Measurements from ENCODE around the gene IL22.

The IL22 gene

DNA sequence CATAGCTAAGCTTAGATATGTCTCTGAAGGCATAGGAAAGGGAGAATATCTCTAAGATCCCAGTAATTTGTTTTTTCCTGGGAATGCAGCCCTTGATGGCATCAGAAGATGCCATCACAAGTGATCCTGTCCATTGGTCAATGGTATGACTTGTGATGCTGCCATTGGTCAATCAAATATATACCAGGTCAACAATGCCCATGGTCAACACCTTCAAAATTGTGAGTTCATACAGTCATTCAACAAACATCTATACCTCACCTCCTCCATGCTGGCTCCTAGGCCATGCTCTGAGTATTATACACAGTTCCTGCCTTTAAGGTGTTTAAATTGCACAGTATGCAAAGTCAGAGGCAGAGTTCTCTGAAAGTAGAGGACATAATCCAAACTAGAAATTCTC, 19.3 kb upstream of the IL22 start:
- TF ChIP-seq, protein P1, sequence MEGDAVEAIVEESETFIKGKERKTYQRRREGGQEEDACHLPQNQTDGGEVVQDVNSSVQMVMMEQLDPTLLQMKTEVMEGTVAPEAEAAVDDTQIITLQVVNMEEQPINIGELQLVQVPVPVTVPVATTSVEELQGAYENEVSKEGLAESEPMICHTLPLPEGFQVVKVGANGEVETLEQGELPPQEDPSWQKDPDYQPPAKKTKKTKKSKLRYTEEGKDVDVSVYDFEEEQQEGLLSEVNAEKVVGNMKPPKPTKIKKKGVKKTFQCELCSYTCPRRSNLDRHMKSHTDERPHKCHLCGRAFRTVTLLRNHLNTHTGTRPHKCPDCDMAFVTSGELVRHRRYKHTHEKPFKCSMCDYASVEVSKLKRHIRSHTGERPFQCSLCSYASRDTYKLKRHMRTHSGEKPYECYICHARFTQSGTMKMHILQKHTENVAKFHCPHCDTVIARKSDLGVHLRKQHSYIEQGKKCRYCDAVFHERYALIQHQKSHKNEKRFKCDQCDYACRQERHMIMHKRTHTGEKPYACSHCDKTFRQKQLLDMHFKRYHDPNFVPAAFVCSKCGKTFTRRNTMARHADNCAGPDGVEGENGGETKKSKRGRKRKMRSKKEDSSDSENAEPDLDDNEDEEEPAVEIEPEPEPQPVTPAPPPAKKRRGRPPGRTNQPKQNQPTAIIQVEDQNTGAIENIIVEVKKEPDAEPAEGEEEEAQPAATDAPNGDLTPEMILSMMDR (IDR thresholded peaks at IDR 0.05; ENCODE audit: low read depth, low read length), result no peak
- no peak overlapping the region for H3K4me3 ChIP-seq (ENCODE audit: low read depth, low read length)

DNA sequence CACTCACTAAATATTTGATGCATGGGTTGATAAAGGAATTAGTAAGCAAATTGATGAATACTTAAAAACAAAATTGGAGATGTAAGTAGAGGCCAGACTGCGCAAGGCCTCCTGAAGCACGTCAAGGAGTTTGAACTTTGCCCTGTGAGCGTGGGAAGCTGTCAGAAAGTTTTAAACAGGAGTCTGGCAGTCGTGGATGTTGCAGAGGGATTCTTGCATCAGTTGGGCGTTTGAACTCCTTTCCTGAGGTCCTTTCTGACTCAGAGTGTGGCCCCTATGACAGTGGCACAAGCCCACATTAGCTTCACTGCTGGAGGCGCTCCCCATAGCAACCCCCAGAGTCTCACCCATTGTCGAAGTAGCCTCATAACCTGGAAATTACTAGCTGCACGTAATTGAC, 17.9 kb upstream of the IL22 start:
- TF ChIP-seq, protein P1 (IDR thresholded peaks at IDR 0.05; ENCODE audit: low read depth, low read length), result no peak
- H3K4me3 ChIP-seq (ENCODE audit: low read depth, low read length), result no peak overlapping the region

DNA sequence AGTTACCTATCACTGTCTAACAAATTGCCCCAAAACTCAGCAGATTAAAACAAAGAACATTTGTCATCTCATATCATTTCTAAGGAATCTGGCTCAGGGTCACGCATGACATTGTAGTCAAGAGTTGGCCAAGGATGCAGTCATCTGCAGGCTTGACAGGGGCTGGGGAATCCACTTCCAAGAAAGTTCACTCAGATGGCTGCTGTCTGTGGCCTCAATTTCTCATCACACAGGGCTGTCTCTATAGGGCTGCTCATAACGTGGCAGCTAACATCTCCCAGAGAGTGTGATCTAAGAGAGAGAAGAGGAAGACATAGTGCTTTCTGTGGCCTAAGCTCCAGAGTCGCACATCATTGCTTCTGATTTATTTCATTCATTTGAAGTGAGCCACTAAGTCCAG, 17.0 kb upstream of the IL22 start:
- TF ChIP-seq, protein P1 (IDR thresholded peaks at IDR 0.05; ENCODE audit: low read depth, low read length), result no peak
- no peak overlapping the region for H3K4me3 ChIP-seq (ENCODE audit: low read depth, low read length)

DNA sequence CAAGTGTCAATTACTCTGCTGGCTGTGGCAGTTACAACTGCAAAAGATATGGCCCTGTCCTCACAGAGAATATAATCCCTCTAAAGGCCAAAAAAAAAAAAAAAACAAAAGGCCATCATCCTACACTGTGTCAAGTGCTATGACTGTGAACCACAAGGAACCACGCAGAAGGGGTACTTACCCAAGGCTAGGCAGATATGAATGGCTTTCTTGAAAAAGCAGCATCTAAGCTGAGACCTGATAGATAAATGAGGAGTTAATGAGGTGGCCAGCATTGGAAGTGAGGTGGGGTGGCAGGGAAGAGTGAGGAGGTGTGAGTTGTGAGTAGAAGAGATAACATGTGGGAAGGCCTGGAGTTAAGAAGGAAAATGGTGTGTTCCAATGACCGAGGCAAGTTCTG, 16.4 kb upstream of the IL22 start:
- TF ChIP-seq, protein P1 (IDR thresholded peaks at IDR 0.05; ENCODE audit: low read depth, low read length), result no peak
- no peak overlapping the region for H3K4me3 ChIP-seq (ENCODE audit: low read depth, low read length)

DNA sequence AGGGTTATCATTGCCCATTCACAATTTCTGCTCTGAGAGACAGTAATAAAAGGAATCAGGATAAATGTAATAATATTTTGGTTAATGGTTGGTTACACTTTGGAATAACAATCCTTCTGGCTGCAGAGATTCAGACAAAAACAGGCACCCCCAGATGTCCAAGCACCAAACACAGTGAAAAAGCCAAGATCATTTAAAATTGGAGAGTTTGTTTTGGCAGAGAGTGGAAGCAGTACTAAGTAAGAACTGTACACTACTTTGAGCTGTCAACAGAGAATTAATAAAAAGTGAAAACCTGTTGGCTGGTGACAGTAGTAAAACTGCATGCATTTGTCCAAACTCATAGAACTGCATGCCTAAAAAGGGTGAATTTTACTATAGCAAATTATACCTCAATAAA, 15.6 kb upstream of the IL22 start:
- TF ChIP-seq, protein P1 (IDR thresholded peaks at IDR 0.05; ENCODE audit: low read depth, low read length), result no peak
- no peak overlapping the region for H3K4me3 ChIP-seq (ENCODE audit: low read depth, low read length)

GRCh38 chr12:68267892-68268396, 14.5 kb upstream of the IL22 start:
- no peak overlapping the region for H3K4me3 ChIP-seq (ENCODE audit: low read depth, low read length)
- TF ChIP-seq, protein P1 (IDR thresholded peaks at IDR 0.05; ENCODE audit: low read depth, low read length), result no peak

DNA sequence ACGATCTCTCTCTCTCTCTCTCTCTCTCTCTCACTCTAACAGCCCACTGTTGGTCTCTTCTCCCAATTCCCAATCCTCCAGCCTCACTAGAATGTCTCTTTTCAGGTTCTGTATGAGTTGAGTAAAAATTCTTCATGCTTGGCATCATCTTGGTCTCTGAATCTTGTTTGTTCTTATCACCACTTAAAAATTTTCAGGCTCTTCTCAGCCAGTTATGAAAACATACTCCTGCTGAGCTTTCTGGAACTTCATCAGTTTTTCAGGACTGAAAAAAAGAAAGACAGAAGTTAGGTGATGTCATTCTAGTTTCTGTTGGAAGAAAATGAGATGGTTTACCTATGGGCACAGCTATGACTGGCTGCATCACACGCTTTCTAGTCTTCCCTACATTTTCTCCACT, 11.5 kb upstream of the IL22 start:
- H3K4me3 ChIP-seq (ENCODE audit: low read depth, low read length), result no peak overlapping the region
- TF ChIP-seq, protein P1 (IDR thresholded peaks at IDR 0.05; ENCODE audit: low read depth, low read length), result no peak

All from WI38 (cell line).